ENCODE measurements around the gene ERN1.
"Not testable (repeated sequence)": the region's sequence is repeated elsewhere in the genome, so short reads cannot be mapped to it uniquely, and the experiment has no call there.

ERN1 gene

DNA sequence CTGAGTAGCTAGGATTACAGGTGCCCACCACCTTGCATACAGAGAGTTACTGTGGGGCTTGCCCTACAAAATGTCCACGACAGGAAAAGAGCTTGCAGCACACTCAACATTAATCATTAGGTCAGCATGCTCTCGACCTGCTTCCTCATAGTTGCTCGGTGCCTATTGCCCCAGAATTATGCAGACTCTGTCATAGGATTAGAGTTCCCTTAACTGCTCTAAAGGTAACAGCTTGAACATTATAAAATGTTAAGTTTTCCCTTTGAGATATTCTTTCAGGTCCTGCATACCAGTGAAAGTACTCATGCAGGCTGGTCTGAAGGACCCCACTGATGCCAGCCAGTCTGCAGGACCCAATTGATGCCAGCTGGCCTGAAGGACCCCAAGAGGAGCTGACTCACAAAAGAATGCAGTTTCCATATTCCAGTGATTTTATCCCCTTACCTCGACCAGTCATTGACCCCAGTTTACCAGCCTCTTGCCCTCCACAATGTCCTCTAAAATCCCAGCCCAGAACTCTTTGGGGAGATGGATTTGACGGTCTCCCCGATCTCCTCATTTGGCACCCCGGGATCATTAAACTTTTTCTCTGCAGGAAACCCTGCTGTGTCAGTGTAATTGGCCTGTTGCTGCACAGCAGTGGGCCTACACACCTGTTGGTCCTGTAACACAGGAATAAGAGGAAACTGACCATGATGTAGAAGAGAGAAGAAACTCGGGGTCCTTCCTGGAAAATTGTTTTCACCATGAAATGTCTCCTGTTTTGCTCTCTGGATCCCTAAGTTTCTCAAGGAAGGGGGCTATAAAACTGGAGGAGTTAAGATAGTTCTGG is 120.2 kb downstream of the ERN1 start:
- no peak overlapping the region for H3K4me3 ChIP-seq (ENCODE audit: low read depth, low read length)
- TF ChIP-seq, protein P1, sequence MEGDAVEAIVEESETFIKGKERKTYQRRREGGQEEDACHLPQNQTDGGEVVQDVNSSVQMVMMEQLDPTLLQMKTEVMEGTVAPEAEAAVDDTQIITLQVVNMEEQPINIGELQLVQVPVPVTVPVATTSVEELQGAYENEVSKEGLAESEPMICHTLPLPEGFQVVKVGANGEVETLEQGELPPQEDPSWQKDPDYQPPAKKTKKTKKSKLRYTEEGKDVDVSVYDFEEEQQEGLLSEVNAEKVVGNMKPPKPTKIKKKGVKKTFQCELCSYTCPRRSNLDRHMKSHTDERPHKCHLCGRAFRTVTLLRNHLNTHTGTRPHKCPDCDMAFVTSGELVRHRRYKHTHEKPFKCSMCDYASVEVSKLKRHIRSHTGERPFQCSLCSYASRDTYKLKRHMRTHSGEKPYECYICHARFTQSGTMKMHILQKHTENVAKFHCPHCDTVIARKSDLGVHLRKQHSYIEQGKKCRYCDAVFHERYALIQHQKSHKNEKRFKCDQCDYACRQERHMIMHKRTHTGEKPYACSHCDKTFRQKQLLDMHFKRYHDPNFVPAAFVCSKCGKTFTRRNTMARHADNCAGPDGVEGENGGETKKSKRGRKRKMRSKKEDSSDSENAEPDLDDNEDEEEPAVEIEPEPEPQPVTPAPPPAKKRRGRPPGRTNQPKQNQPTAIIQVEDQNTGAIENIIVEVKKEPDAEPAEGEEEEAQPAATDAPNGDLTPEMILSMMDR (IDR thresholded peaks at IDR 0.05; ENCODE audit: low read depth, low read length, missing control alignments) = no peak
- in situ Hi-C loops (cut with HindIII; ENCODE audit: low sequenced_read_pairs) = no loop called here
- no peak for DNase-seq (ENCODE audit: low read depth)

DNA sequence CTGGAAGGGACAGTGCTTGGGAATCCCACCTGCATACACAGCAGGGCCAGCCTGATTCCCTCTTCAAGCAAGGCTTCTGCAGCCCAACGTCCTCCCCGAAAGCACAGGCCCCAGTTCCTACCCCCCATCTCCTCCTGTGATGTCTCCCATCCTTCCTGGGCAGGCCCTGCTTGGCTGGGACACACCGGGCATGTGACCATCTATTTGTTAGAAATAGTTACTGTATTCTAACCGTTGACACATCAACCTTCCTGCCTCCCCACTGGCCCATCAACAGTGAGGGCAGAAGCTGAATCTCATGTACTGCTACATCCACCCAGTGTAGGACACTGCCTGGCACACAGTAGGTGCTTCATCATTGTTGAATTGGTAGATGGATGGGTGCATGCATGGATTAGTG is 121.1 kb downstream of the ERN1 start:
- TF ChIP-seq, protein P1 (IDR thresholded peaks at IDR 0.05; ENCODE audit: low read depth, low read length, missing control alignments) = no peak
- H3K4me3 ChIP-seq (ENCODE audit: low read depth, low read length) = no peak overlapping the region
- no peak for DNase-seq (ENCODE audit: low read depth)
- in situ Hi-C loops (cut with HindIII; ENCODE audit: low sequenced_read_pairs) = no loop called here

DNA sequence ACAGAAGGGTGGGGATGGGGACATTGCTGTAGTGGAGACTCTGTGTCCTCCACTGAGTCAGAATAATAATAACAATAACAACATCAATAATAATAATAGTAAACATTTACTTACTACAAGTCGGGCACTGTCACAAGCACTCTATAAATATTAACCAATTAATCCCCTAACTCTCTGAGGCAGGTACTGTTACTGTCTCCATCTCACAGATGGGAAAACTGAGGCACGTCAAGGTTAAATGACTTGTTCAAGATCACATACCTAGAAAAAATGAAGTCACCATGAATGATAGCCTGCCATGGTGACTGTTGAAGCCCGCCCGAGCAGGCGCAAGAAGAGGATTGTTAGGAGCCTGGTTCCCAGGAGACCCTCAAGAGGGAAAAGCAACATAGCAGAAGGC is 121.6 kb downstream of the ERN1 start:
- no peak for DNase-seq (ENCODE audit: low read depth)
- TF ChIP-seq, protein P1 (IDR thresholded peaks at IDR 0.05; ENCODE audit: low read depth, low read length, missing control alignments) = no peak
- in situ Hi-C loops (cut with HindIII; ENCODE audit: low sequenced_read_pairs) = no loop called here
- no peak overlapping the region for H3K4me3 ChIP-seq (ENCODE audit: low read depth, low read length)

DNA sequence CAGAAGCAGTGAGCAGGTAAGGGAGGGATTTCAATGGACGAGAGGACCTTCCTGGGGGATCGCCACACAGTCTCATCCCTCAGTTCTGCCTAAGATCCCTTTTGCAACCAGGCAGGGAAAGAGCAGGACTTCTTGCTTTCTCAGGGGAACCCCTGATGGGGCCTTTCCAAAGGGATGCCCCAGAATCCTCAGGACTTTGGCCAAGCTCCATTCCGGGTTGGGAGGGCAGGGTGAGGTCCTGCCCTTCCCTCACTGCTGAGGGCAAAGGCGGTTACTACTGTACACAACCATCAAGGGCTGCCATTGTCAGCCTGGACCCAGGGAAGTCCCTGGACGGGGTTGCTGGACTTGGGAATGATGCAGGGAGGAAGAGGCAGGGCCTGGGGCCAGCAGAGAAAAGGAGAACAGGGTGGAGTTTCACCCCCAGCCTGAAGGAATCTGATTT is 122.1 kb downstream of the ERN1 start:
- TF ChIP-seq, protein P1 (IDR thresholded peaks at IDR 0.05; ENCODE audit: low read depth, low read length, missing control alignments) = no peak
- no peak overlapping the region for H3K4me3 ChIP-seq (ENCODE audit: low read depth, low read length)
- in situ Hi-C loops (cut with HindIII; ENCODE audit: low sequenced_read_pairs) = no loop called here
- DNase-seq (ENCODE audit: low read depth) = no peak

DNA sequence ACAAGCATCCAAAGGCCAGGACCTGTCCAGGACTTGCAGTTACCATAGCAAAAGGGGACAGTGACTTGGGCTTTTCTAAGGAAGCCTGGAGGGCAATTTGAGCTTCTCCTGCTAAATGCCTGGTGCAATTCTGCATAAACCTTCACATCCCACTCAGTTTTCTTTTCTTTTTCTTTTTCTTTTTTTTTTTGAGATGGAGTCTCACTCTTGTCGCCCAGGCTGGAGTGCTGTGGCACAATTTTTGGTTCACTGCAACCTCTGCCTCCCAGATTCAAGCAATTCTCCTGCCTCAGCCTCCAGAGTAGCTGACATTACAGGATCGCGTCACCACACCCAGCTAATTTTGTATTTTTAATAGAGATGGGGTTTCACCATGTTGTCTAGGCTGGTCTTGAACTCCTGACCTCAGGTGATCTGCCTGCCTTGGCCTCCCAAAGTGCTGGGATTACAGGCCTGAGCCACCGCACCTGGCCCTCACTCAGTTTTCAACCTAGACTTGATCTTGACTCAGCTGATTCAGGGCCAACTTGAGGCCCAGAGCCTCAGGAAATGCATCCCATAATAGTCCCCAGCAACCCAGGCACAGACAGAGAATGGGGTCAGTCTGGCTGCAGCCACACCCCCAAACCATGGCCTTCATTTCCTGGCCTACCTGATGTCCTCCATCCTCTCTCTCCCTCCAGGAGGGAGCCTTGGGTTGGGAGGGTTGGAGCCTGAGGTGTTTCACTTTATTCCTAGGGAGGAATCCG is 122.7 kb downstream of the ERN1 start:
- H3K4me3 ChIP-seq (ENCODE audit: low read depth, low read length); DNase-seq (ENCODE audit: low read depth); in situ Hi-C loops (cut with HindIII; ENCODE audit: low sequenced_read_pairs): not testable (repeated sequence)

DNA sequence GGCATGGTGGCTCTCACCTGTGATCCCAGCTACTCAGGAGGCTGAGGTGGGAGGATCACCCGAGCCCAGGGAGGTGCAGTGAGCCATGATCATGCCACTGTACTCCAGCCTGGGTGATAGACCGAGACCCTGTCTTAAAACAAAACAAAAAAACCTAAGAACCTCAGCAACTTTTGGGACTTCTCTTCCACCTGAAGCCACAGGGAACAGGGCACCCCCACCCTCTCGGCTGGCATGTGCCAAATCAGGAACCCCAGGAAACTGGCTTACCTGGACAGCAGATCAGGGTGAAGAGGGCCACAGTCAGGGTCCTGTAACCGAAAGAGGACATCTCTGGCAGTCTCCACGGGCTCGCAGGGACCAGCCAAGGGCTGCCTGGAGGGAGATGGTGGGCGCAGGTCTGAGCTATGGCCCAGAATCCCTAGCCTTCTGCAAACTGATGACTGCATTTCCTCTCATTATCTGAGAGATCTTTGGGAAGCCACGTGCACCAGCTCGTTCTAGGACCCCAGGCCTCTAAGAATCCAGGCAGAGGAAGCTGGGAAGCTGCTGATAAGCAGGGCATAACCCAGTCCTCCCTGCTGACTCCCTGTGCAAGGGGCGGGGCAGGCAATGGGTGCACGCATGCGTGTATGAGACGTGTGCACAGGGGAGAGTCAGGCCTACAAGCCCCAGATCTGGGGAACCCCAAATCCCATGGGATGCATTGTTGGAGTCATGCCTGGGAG is 123.4 kb downstream of the ERN1 start:
- H3K4me3 ChIP-seq (ENCODE audit: low read depth, low read length) = no peak overlapping the region

More for the DNA sequence above, 123.4 kb downstream of the ERN1 start:
- in situ Hi-C loops (cut with HindIII; ENCODE audit: low sequenced_read_pairs) = no loop called here
- TF ChIP-seq, protein P1 (IDR thresholded peaks at IDR 0.05; ENCODE audit: low read depth, low read length, missing control alignments) = no peak
- DNase-seq (ENCODE audit: low read depth) = no peak
